Right lobe of liver (tissue), 6 donors: ENCODE measurements around the gene LRRC55. TPM values are rescaled to one million over a fixed set of nuclear protein-coding genes. Genes with fewer than 3 reads are reported as not detected.
A peak's percentile ranks its signal among the peaks of the same experiment; 100 is the strongest.
"Not testable (repeated sequence)": the region's sequence is repeated elsewhere in the genome, so short reads cannot be mapped to it uniquely, and the experiment has no call there.

ENCODE experiments used
- ATAC-seq, 4 donors: fragments of 200-7000 bp; cut with Tn5 transposase; one replicate each; pipeline ENCODE4 v1.9.1; 2020; ENCODE audit warnings: mild to moderate bottlenecking in 4 of 4, moderate library complexity in 4 of 4
- DNase-seq, 3 donors: peaks; one replicate each; pipeline ENCODE4 v3.0.0-alpha.2; 2020
- H3K27ac ChIP-seq, 3 donors: fragments of 200-600 bp; one replicate each; pipeline ENCODE4 v1.8.0; 2022
- H3K27me3 ChIP-seq, 2 donors: fragments of 200-600 bp; one replicate each; pipeline ENCODE4 v1.8.0; 2022
- H3K36me3 ChIP-seq, 4 donors: fragments of 200-600 bp; sonication (generic) in 1 of 4; one replicate each; pipeline versions ENCODE4 v1.5.1 to v1.8.0; 2017 to 2022; ENCODE audit warnings: control low read depth in 1 of 4
- H3K4me1 ChIP-seq, 4 donors: fragments of 200-600 bp; sonication (generic) in 1 of 4; one replicate each; pipeline versions ENCODE4 v1.5.1 to v1.8.0; 2017 to 2022; ENCODE audit warnings: control low read depth in 1 of 4
- H3K4me3 ChIP-seq, 3 donors: fragments of 200-600 bp; one replicate each; pipeline ENCODE4 v1.8.0; 2022
- H3K9me3 ChIP-seq, 4 donors: fragments of 200-600 bp; sonication (generic) in 1 of 4; one replicate each; pipeline versions ENCODE4 v1.5.1 to v1.8.0; 2017 to 2022; ENCODE audit warnings: control low read depth in 1 of 4
- POLR2A ChIP-seq: fragments of 450-650 bp; IDR thresholded peaks from one replicate; pipeline ENCODE4 v1.6.1; 2017; ENCODE audit warnings: antibody characterized with exemption, mild to moderate bottlenecking
- WGBS: methylation state at CpG from one replicate; pipeline ENCODE4 v1.1.6; 2018; ENCODE audit warnings: low coverage, low lambda C conversion rate; ENCODE audit not compliant: insufficient coverage; ENCODE audit errors: missing lambda C conversion rate; 5-methylcytosine and 5-hydroxymethylcytosine counted together
- intact Hi-C, 2 donors: fragments of 100-400 bp; cut with DNase I; formaldehyde crosslinking; loops; one replicate each; pipeline versions ENCODE4 v1.11.2 to v1.14.1; 2022
- total RNA-seq, 6 experiments: library from RNA; depleted of rRNA in 2 of 6; stranded (reverse); fragments of >200 nt in 2 of 6; fragmentation: NEBNext Ultra II Directional in 3 of 6; extraction: Animal tissue kit (Norgen Biotek cat#: 25700) in 3 of 6; gene quantifications; one replicate each; pipeline versions ENCODE4 v1.1.0 to v1.2.4, GENCODE V29; 2016 to 2023
- TF ChIP-seq, protein P1 (sequence below), 4 donors: fragments of 200-600 bp in 3 of 4; fragments of 450-650 bp in 1 of 4; IDR thresholded peaks; one replicate each; pipeline versions ENCODE4 v1.5.1 to v1.8.0; 2016 to 2022; ENCODE audit warnings: antibody characterized with exemption in 4 of 4, mild to moderate bottlenecking in 2 of 4
- donor health status: DM: no; HTN: yes; CAD: no.
- donor health status: DM: no; HTN: no; CAD: no.
- donor health status: DM: no; HTN: no; CAD: no.
- donor health status: DM: no; HTN: yes; CAD: no.
- donor health status: DM: no; HTN: yes; CAD: no.

The LRRC55 gene
- total RNA-seq, 6 experiments from 2014 or later = 0.06 to 0.71 (median 0.13) TPM; not detected in 1

GRCh38 chr11:57167125-57167846 is 14.5 kb upstream of the LRRC55 start:
- DNase-seq = peak in 1 of 3 donors; percentile 57
- Histone ChIP-seq H3K4me3 (no peak overlapping the region), H3K9me3 (no peaks in the 10 kb centered on the region), H3K27ac (peak overlapping the region in 2 of 3 donors; percentile 17 to 31), H3K36me3 (no peaks in the 10 kb centered on the region), H3K27me3 (no peaks in the 10 kb centered on the region), H3K4me1 (peaks cover 0 to 11% (median 5%) of the 10 kb centered on the region in 4 donors)
- ATAC-seq = peak; percentile 88 to 95 (median 95)
- WGBS = 25% methylated on average over 2 of the region's 2 CpGs
- intact Hi-C loops = loop anchor here in 1 of 2 donors (10.0 kb wide), 1 partner anchor 78 kb away; no protein-coding TSS in a partner anchor
- TF ChIP-seq, protein P1, sequence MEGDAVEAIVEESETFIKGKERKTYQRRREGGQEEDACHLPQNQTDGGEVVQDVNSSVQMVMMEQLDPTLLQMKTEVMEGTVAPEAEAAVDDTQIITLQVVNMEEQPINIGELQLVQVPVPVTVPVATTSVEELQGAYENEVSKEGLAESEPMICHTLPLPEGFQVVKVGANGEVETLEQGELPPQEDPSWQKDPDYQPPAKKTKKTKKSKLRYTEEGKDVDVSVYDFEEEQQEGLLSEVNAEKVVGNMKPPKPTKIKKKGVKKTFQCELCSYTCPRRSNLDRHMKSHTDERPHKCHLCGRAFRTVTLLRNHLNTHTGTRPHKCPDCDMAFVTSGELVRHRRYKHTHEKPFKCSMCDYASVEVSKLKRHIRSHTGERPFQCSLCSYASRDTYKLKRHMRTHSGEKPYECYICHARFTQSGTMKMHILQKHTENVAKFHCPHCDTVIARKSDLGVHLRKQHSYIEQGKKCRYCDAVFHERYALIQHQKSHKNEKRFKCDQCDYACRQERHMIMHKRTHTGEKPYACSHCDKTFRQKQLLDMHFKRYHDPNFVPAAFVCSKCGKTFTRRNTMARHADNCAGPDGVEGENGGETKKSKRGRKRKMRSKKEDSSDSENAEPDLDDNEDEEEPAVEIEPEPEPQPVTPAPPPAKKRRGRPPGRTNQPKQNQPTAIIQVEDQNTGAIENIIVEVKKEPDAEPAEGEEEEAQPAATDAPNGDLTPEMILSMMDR (IDR thresholded peaks at IDR 0.05) = no peak
- no peak for TF ChIP-seq POLR2A

GRCh38 chr11:57169732-57170313 is 11.9 kb upstream of the LRRC55 start:
- H3K4me3 ChIP-seq, H3K27me3 ChIP-seq, DNase-seq, H3K36me3 ChIP-seq, H3K9me3 ChIP-seq, H3K27ac ChIP-seq, ATAC-seq: not testable (repeated sequence)
- intact Hi-C loops = loop anchor here in 1 of 2 donors (10.0 kb wide), 1 partner anchor 75 kb away; no protein-coding TSS in a partner anchor
- peaks cover 0 to 11% (median 5%) of the 10 kb centered on the region in 4 donors for H3K4me1 ChIP-seq
- WGBS = 80% methylated on average over 1 of the region's 2 CpGs

DNA sequence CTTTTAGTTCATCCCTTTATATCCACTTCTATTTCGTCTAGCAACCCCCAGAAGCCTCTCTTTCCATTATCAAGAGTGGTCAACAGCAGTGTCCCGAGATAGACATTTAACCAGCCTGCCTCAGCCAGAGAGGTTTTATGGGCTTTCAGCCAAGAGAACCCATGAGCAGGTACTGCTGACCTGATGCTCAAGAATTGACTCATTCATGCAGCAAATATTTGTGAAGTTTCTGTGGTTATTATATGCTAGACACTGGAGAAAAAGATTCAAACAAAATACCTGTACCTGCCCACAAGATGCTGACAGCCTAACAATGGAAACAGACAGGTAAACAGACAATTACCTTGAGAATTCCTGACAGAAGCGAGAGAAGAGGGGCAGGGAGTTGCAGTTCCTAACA is 9.7 kb upstream of the LRRC55 start:
- H3K27me3 ChIP-seq = no peaks in the 10 kb centered on the region
- H3K9me3 ChIP-seq = no peaks in the 10 kb centered on the region
- WGBS = 68% methylated on average over 3 of the region's 3 CpGs

GRCh38 chr11:57174656-57175055 is 7.1 kb upstream of the LRRC55 start:
- Histone ChIP-seq H3K36me3 (no peaks in the 10 kb centered on the region), H3K27ac (no peak overlapping the region), H3K9me3 (no peaks in the 10 kb centered on the region), H3K4me1 (no peaks in the 10 kb centered on the region), H3K4me3 (no peak overlapping the region), H3K27me3 (no peaks in the 10 kb centered on the region)
- WGBS = 70% methylated on average over 5 of the region's 5 CpGs
- no peak for TF ChIP-seq POLR2A
- TF ChIP-seq, protein P1 (IDR thresholded peaks at IDR 0.05) = no peak
- ATAC-seq = no peak
- DNase-seq = no peak
- intact Hi-C loops = no loop called here

More for the DNA sequence above, 9.7 kb upstream of the LRRC55 start:
- DNase-seq (no peak), ATAC-seq (peak in 1 of 4 donors; percentile 21)
- Histone ChIP-seq H3K27ac (no peak overlapping the region), H3K36me3 (no peaks in the 10 kb centered on the region), H3K4me3 (no peak overlapping the region), H3K4me1 (peaks cover 0 to 6% (median 3%) of the 10 kb centered on the region in 4 donors)
- intact Hi-C loops = no loop called here
- TF ChIP-seq, protein P1 (IDR thresholded peaks at IDR 0.05) = no peak
- TF ChIP-seq POLR2A = no peak

GRCh38 chr11:57175478-57175877 is 6.3 kb upstream of the LRRC55 start:
- DNase-seq (no peak), ATAC-seq (peak in 3 of 4 donors; percentile 16 to 38 (median 23))
- Histone ChIP-seq H3K27me3 (no peaks in the 10 kb centered on the region), H3K9me3 (no peaks in the 10 kb centered on the region), H3K27ac (no peak overlapping the region), H3K4me3 (no peak overlapping the region), H3K36me3 (no peaks in the 10 kb centered on the region), H3K4me1 (no peaks in the 10 kb centered on the region)
- intact Hi-C loops = no loop called here
- TF ChIP-seq, protein P1 (IDR thresholded peaks at IDR 0.05) = no peak
- no peak for TF ChIP-seq POLR2A
